GM18858 (cell line): Measurements from ENCODE around the gene DNAH14.
"Not testable (repeated sequence)": the region's sequence is repeated elsewhere in the genome, so short reads cannot be mapped to it uniquely, and the experiment has no call there.

Source experiments
- ATAC-seq: cut with Tn5 transposase; IDR thresholded peaks from one replicate; pipeline ENCODE4 v1.9.1; 2021; ENCODE audit not compliant: unreplicated experiment

Gene DNAH14

DNA sequence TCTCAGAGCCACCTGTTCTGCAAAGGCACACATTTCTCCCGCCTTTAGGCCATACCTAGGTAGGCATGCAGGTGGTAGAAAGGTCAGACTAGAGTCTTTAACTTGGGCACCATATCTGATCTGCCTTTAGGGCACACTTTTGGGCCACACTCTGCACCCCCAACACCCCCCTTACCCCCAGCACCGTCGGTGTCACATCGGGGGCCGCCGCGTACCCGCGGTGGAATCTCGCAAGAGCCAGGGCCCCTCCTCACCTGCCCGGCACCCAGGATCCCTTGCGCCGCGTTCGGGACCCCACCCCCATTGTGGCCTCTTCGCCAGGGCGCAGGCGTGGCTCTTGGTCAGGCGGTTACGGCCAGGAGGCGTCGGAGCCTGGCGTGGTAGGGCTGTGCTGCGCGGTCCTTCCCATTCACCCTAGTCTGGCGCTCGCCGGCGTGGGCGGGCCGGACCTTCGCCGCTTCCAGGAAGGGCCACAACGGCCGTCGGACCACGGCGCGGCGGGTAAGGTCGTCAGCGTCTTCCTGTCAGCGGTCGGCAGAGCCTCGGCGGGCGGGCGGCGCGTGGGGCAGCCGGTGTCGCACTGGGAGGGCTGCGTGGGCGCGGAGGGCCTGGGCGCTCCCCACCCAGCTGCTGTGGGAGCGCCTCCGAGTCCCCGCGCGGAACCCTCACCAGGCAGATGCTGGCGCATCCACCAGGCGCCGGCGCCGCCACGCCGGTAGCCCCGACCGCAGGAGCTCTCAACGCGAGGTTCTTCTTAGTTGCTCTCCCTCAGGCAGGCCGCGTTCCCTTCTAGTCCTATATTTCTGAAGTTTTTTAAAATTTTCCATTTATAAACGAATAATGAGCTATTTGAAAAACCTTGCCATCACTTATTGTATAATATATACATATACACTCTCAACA, at the start of gene DNAH14:
Gene DNAH14, plus strand, starts transcription at position 341 of the 903 bp plus-strand sequence. CDS start 23,028 bp downstream, outside the sequence.
- no peak for ATAC-seq

GRCh38 chr1:224880593-224881307, 48.7 kb upstream of the DNAH14 start:
- ATAC-seq: no peak

- not testable (repeated sequence) for ATAC-seq
Measured at GRCh38 chr1:224881308-224881692, 48.2 kb upstream of the DNAH14 start.

- ATAC-seq: no peak
Measured at GRCh38 chr1:224881762-224882211, 47.7 kb upstream of the DNAH14 start.

- no peak for ATAC-seq
Measured at GRCh38 chr1:224882264-224882663, 47.2 kb upstream of the DNAH14 start.

DNA sequence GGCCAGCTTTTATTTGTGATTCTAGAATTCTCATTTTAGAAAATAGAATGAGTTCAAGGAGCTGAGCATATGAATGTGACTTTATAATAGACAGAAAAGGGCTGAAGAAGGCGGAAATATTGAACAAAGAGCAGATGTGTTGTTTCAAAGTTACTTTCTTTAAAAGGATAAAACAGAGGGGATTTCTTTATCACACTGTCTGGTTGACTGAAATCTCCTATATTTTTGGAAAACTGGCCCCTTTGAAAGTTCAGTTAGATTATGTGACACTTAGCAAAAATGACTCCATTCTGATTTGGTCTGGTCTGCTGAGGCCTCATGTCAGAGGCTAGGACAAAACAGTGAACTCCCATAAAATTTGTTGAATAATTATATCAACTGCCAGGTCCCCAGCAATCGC, 46.4 kb upstream of the DNAH14 start:
- no peak for ATAC-seq

- no peak for ATAC-seq
Measured at GRCh38 chr1:224884361-224884801, 45.1 kb upstream of the DNAH14 start.

DNA sequence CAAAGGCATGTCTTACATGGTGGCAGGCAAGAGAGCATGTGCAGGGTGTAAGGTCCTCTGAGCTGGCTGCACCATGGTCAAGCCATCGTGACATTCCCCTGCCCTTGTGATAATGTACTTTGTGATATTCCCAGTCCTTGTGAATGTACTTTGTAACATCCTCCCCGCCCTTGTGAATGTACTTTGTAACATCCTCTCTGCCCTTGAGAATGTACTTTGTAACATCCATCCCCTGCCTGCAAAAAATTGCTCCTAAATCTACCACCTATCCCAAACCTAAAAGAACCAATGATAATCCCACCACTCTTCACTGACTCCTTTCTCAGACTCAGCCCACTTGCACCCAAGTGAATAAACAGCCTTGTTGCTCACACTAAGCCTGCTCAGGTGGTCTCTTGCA, 44.1 kb upstream of the DNAH14 start:
- not testable (repeated sequence) for ATAC-seq

- ATAC-seq: no peak
Measured at GRCh38 chr1:224894915-224895314, 34.6 kb upstream of the DNAH14 start.

GRCh38 chr1:224896130-224896781, 33.2 kb upstream of the DNAH14 start:
- ATAC-seq: no peak

GRCh38 chr1:224897529-224898327, 31.7 kb upstream of the DNAH14 start:
- ATAC-seq: no peak

DNA sequence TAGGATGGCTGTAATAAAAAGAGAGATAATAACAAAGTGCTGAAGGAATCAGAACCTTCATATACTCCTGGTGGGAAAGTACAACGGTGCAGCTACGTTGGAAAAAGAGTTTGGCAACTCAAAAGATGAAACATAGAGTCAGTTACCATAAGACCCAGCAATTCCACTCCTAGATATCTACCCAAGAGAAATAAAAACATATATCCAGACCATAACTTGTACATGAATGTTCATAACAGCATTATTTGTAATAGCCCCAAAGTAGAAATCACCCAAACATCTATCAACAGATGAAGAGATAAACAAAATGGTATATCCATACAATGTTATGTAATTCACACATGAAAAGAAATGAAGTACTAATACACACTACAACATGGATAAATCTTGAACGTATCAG, 30.5 kb upstream of the DNAH14 start:
- no peak for ATAC-seq

DNA sequence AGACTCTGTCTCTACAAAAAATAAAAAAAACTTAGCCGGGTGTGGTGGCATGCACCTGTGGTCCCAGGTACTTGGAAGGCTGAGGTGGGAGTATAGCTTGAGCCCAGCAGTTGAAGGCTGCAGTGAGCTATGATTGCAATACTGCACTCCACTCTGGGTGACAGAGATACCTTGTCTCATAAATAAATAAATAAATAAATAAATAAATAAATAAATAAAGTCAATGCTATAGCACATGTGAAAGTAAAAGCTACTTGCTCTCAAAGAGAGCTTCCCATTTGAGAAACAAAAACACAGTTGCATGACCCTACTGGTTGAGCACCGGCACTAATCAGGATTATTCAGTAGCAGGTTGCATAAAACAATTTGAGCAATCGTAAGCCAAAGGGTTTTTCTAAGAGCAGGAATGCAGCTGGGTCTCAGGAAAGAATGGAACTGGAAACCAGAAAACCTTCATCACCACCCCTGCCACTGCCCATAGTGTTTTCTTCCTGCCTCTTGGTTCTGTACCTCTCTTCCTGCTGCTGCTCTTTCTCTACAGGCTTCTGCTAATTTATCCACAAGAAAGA, 29.3 kb upstream of the DNAH14 start:
- ATAC-seq: no peak

GRCh38 chr1:224901087-224901810, 28.2 kb upstream of the DNAH14 start:
- ATAC-seq: no peak

DNA sequence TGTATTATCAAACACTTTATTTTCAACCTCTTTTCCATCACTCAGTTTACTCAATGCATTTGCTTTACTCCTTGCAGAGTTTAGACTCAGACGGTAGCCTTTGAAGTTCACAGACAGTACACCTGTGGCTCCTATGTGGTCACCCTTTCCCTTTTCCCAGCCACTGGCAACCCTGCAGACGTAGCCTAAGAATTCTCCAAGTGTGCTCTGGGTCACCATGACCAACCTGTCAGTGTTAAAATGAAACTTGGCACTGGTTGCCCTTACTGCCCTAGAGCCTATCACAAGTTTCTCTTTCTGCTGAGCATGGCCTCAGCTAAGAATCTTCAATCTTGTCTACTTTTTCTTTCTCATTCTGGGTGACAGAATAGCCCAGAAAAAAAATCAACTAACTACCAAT, 25.5 kb upstream of the DNAH14 start:
- ATAC-seq: no peak

GRCh38 chr1:224906340-224906739, 23.1 kb upstream of the DNAH14 start:
- ATAC-seq: no peak

DNA sequence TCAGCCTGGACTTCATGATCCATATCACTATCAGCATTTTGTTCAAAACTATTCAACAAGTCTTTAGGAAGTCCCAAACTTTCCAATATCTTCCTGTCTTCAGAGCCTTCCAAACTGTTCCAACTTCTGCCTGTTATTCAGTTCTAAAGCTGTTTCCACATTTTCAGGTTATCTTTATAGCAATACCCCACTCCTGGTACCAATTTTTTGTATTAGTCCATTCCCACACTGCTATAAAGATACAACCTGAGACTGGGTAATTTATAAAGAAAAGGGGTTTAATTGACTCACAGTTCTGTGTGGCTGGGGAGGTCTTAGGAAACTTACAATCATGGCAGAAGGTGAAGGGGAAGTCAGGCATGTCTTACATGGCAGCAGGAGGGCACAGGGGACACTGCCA, 18.3 kb upstream of the DNAH14 start:
- no peak for ATAC-seq

- no peak for ATAC-seq
Measured at GRCh38 chr1:224914292-224914900, 15.1 kb upstream of the DNAH14 start.

DNA sequence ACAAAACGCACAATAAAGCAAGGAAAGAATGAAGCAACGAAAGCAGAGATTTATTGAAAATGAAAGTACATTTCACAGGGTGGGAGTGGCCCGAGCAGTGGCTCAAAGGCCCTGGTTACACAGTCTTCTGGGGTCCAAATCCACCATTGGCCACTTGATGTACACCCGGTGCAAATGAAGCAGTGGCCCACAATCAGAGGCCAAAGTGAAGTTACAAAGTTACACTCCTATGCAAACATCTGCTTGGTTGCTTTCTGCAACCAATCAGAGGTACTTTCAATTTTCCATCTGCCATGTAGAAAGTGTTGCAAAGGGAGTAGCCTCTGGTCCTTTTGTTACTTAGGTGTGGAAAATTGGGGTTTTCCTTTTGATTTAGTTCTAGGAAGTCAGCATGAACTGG, 10.0 kb upstream of the DNAH14 start:
- ATAC-seq: no peak
